ENCODE measurements around the gene SLMAP. TPM values are rescaled to one million over a fixed set of nuclear protein-coding genes. Genes with fewer than 3 reads are reported as not detected.
A peak's percentile ranks its signal among the peaks of the same experiment; 100 is the strongest.

Gene SLMAP
- total and polyA plus RNA-seq, 2 of the 13 experiments (the other 11 are each of a cell fraction or from before 2014, with no cell fraction given), result 24.0 to 48.3 TPM

- peak; percentile 47; the same call in 1 of the 2 replicates for TF ChIP-seq ZNF121 (CRISPR knock-in tag; IDR thresholded peaks at IDR 0.05)
- TF ChIP-seq ZEB1 (IDR thresholded peaks at IDR 0.05; ENCODE audit: insufficient replicate concordance, low read depth), result no peak
- no peak for TF ChIP-seq ZNF333 (CRISPR knock-in tag; IDR thresholded peaks at IDR 0.05; ENCODE audit: borderline replicate concordance)
- TF ChIP-seq ZNF580 (CRISPR knock-in tag; IDR thresholded peaks at IDR 0.05; ENCODE audit: borderline replicate concordance, low read depth), result no peak
- no peak for TF ChIP-seq HNF1B (CRISPR knock-in tag; IDR thresholded peaks at IDR 0.05)
- no peak for TF ChIP-seq TSC22D2 (CRISPR knock-in tag; IDR thresholded peaks at IDR 0.05; ENCODE audit: borderline replicate concordance)
- TF ChIP-seq ZNF761 (CRISPR knock-in tag; conservative IDR thresholded peaks at IDR 0.05), result no peak
- no peak for TF ChIP-seq ZNF44 (CRISPR knock-in tag; IDR thresholded peaks at IDR 0.05)
- no peak for TF ChIP-seq XRCC5 (optimal IDR thresholded peaks at IDR 0.05; ENCODE audit: low read length)
- TF ChIP-seq ETV6 (CRISPR knock-in tag; conservative IDR thresholded peaks at IDR 0.05), result no peak
Measured at GRCh38 chr3:57737840-57738239, 18.3 kb upstream of the SLMAP start (continued).

- Histone ChIP-seq H3K4me1 (ENCODE audit: insufficient read depth, low read length) (peaks cover 37% of the 10 kb centered on the region), H3K79me2 (ENCODE audit: insufficient read depth, low read length) (no peaks in the 10 kb centered on the region), H3K27me3 (ENCODE audit: control insufficient read depth in 1 of 2, insufficient read depth in 2 of 2, low read length in 2 of 2) (no peaks in the 10 kb centered on the region), H3K9me3 (ENCODE audit: low read length) (no peaks in the 10 kb centered on the region), H2AFZ (ENCODE audit: low read length) (no peak overlapping the region), H3K9ac (ENCODE audit: insufficient read depth, low read depth, low read length) (no peak overlapping the region), H3K4me3 (replicated peaks in 1 of 3; ENCODE audit: insufficient read depth in 1 of 3, low read depth in 2 of 3, low read length in 3 of 3) (no peak overlapping the region), H4K20me1 (ENCODE audit: insufficient read depth, low read length) (no peaks in the 10 kb centered on the region), H3K4me2 (ENCODE audit: low read depth, low read length) (no peak overlapping the region), H3K36me3 (replicated peaks in 1 of 2; ENCODE audit: control insufficient read depth in 1 of 2, insufficient read depth in 2 of 2, low read length in 2 of 2) (no peaks in the 10 kb centered on the region), H3K27ac (ENCODE audit: extremely low read length, insufficient read depth, low read length) (no peak overlapping the region)
- ATAC-seq (no peak), FAIRE-seq (no peak), DNase-seq (ENCODE audit: low spot score) (no peak)
- POLR2A ChIA-PET, result no interaction called here
- in situ Hi-C loops (cut with HindIII; ENCODE audit: extremely low pct_ligation_motif_present, low pct_unique_long_range_greater_than_20kb), result no loop called here
- CTCF ChIA-PET (ENCODE audit: low intra/inter-chr PET ratio, low total read pairs), result no interaction called here
- intact Hi-C loops (cut with micrococcal nuclease; ENCODE audit: unreplicated experiment), result no loop called here
- TF ChIP-seq ZNF709 (CRISPR knock-in tag; IDR thresholded peaks at IDR 0.05) (no peak), ZNF598 (CRISPR knock-in tag; IDR thresholded peaks at IDR 0.05; ENCODE audit: borderline replicate concordance) (no peak), ETV6 (CRISPR knock-in tag; conservative IDR thresholded peaks at IDR 0.05) (no peak), NRL (CRISPR knock-in tag; IDR thresholded peaks at IDR 0.05; ENCODE audit: borderline replicate concordance) (no peak), SP5 (CRISPR knock-in tag; IDR thresholded peaks at IDR 0.05; ENCODE audit: borderline replicate concordance, low read depth) (no peak), SRSF1 (optimal IDR thresholded peaks at IDR 0.05; ENCODE audit: low read depth, low read length) (no peak)
- no TSS peak for BruUV-seq (replicated peaks)
- WGBS (ENCODE audit: low lambda C conversion rate), result 57% methylated on average over 5 of the region's 5 CpGs
Measured at GRCh38 chr3:57738391-57738790, 17.7 kb upstream of the SLMAP start.
